ENCODE data around the gene CALY. TPM values are rescaled to one million over a fixed set of nuclear protein-coding genes. Genes with fewer than 3 reads are reported as not detected.

CALY gene
- total RNA-seq, 2 donors from 2014 or later = not detected

- H3K9me3 Mint-ChIP-seq = no peaks in the 10 kb centered on the region
- ATAC-seq (replicated peaks) = no peak
- no peak overlapping the region for H3K4me3 Mint-ChIP-seq
Observed at GRCh38 chr10:133350283-133350949, 13.7 kb upstream of the CALY start.

DNA sequence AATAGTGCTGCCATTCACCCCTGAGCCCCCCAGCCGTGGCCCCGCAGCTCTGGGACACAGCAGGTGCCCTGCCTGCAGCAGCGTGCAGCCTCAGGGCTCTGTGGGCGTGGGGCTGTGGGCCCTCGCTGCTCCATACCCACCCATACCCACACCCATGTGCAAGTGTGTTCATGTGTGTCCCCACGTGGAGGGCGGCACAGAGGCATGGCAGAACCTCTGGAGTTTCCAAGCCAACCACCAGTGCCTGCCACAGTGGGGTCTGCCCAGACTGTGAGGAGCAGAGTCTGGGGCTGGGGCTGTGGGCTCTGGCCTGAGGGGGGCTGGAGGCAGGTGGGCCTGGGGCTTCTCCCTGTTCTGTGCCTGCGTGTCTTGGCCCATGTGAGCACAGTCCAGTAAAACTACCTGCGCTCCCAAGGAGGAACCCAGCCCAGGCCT is 12.9 kb upstream of the CALY start:
- no peak overlapping the region for H3K27ac Mint-ChIP-seq
- H3K4me3 Mint-ChIP-seq = no peak overlapping the region
- peaks cover 6% of the 10 kb centered on the region for H3K4me1 Mint-ChIP-seq

More at GRCh38 chr10:133350283-133350949, 13.7 kb upstream of the CALY start:
- H3K4me1 Mint-ChIP-seq = peaks cover 6% of the 10 kb centered on the region
- H3K27me3 Mint-ChIP-seq = peaks cover 11% of the 10 kb centered on the region
- no peak overlapping the region for H3K27ac Mint-ChIP-seq
- H3K36me3 Mint-ChIP-seq (ENCODE audit: low read depth) = no peaks in the 10 kb centered on the region

GRCh38 chr10:133349160-133349568 is 12.5 kb upstream of the CALY start:
- Mint-ChIP-seq H3K27me3 (peaks cover 19% of the 10 kb centered on the region), H3K9me3 (no peaks in the 10 kb centered on the region)

More for the DNA sequence above, 12.9 kb upstream of the CALY start:
- ATAC-seq (replicated peaks) = no peak
- H3K9me3 Mint-ChIP-seq = no peaks in the 10 kb centered on the region
- no peaks in the 10 kb centered on the region for H3K36me3 Mint-ChIP-seq (ENCODE audit: low read depth)
- H3K27me3 Mint-ChIP-seq = peaks cover 17% of the 10 kb centered on the region

DNA sequence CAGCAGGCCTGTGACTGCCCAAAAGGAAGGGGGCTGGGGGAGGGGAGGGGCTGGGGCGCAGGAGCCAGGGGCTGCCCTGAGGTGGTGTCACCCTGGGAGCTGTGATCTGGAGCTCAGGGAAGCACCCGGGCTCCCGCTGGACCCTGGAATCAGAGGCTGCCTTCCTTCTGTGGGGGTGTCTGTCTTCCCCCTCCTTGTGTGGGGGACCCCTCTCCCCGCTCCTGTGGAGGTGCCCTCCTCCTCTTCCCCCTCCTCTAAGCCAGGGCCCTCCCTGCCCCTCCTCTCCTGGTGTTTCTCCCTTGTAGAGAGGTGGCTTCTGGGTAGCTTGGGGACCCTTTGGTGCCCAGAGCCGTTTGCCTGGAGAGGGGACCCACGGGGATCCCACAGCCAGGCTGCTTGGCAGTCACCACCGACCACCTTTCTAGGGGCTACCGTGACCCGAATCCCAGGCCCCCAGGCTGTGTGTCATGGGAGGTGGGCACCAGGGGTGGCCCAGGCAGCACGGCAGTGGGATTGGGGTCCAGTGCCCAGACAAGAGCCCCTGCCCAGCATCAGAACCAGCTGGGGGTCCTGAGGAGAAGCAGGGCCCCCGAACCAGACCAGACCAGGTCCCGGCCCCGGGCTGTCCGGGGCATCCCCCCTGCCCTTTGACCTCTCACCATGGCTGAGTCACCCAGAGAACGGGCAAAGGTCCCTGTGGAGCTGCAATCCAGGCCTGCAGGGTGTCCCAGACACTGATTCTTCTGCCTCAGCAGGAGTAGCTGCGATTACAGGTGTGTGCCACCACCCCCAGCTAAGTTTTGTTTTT is 11.2 kb upstream of the CALY start:
- ATAC-seq (replicated peaks) = no peak
- Mint-ChIP-seq H3K36me3 (ENCODE audit: low read depth) (no peaks in the 10 kb centered on the region), H3K4me1 (peaks cover 6% of the 10 kb centered on the region), H3K9me3 (no peaks in the 10 kb centered on the region), H3K27me3 (peaks cover 20% of the 10 kb centered on the region), H3K4me3 (no peak overlapping the region), H3K27ac (no peak overlapping the region)

More at GRCh38 chr10:133349160-133349568, 12.5 kb upstream of the CALY start:
- no peaks in the 10 kb centered on the region for H3K36me3 Mint-ChIP-seq (ENCODE audit: low read depth)
- peaks cover 6% of the 10 kb centered on the region for H3K4me1 Mint-ChIP-seq
- no peak overlapping the region for H3K4me3 Mint-ChIP-seq
- no peak for ATAC-seq (replicated peaks)
- H3K27ac Mint-ChIP-seq = no peak overlapping the region

GRCh38 chr10:133346413-133346812 is 9.7 kb upstream of the CALY start:
- ATAC-seq (replicated peaks) = no peak
- H3K4me3 Mint-ChIP-seq = no peak overlapping the region
- peaks cover 23% of the 10 kb centered on the region for H3K27me3 Mint-ChIP-seq
- H3K36me3 Mint-ChIP-seq (ENCODE audit: low read depth) = no peaks in the 10 kb centered on the region
- H3K4me1 Mint-ChIP-seq = peaks cover 6% of the 10 kb centered on the region
- no peaks in the 10 kb centered on the region for H3K9me3 Mint-ChIP-seq
- H3K27ac Mint-ChIP-seq = no peak overlapping the region

GRCh38 chr10:133344236-133344635 is 7.5 kb upstream of the CALY start:
- no peak overlapping the region for H3K4me3 Mint-ChIP-seq
- peaks cover 22% of the 10 kb centered on the region for H3K27me3 Mint-ChIP-seq
- H3K4me1 Mint-ChIP-seq = peaks cover 4% of the 10 kb centered on the region
- ATAC-seq (replicated peaks) = no peak
- H3K27ac Mint-ChIP-seq = no peak overlapping the region
- no peaks in the 10 kb centered on the region for H3K9me3 Mint-ChIP-seq
- no peaks in the 10 kb centered on the region for H3K36me3 Mint-ChIP-seq (ENCODE audit: low read depth)

- Mint-ChIP-seq H3K27ac (no peak overlapping the region), H3K4me3 (no peak overlapping the region), H3K9me3 (no peaks in the 10 kb centered on the region), H3K4me1 (no peaks in the 10 kb centered on the region), H3K27me3 (peaks cover 17% of the 10 kb centered on the region), H3K36me3 (ENCODE audit: low read depth) (no peaks in the 10 kb centered on the region)
- no peak for ATAC-seq (replicated peaks)
Observed at GRCh38 chr10:133343558-133343957, 6.9 kb upstream of the CALY start.

GRCh38 chr10:133342942-133343341 is 6.2 kb upstream of the CALY start:
- H3K27me3 Mint-ChIP-seq = peaks cover 17% of the 10 kb centered on the region

DNA sequence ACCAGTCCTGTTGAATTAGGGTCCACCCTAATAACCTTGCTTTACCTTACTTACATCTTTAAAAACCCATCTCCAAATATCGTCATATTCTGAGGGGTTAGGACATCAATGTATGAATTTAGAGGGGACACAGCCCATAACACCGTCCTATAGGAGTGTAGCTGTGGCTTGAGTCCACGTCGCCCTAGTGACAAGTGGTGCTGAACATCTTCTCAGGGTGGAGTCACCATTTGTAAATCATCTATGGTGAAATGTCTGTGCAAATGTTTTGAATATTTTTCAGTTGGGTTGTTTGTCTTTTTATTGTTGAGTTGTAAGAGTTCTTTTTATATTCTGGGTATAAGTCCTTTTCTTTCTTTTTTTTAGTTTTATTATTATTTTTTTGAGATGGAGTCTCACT is 5.3 kb upstream of the CALY start:
- Mint-ChIP-seq H3K4me3 (no peak overlapping the region), H3K27ac (no peak overlapping the region), H3K27me3 (peaks cover 17% of the 10 kb centered on the region), H3K4me1 (no peaks in the 10 kb centered on the region), H3K36me3 (ENCODE audit: low read depth) (no peaks in the 10 kb centered on the region), H3K9me3 (no peaks in the 10 kb centered on the region)
- no peak for ATAC-seq (replicated peaks)

More at GRCh38 chr10:133342942-133343341, 6.2 kb upstream of the CALY start:
- Mint-ChIP-seq H3K4me3 (no peak overlapping the region), H3K9me3 (no peaks in the 10 kb centered on the region), H3K27ac (no peak overlapping the region), H3K4me1 (no peaks in the 10 kb centered on the region), H3K36me3 (ENCODE audit: low read depth) (no peaks in the 10 kb centered on the region)
- ATAC-seq (replicated peaks) = no peak

GRCh38 chr10:133339708-133340380 is 3.1 kb upstream of the CALY start:
- no peak for ATAC-seq (replicated peaks)
- Mint-ChIP-seq H3K9me3 (no peaks in the 10 kb centered on the region), H3K27ac (no peak overlapping the region), H3K27me3 (peaks cover 8% of the 10 kb centered on the region), H3K36me3 (ENCODE audit: low read depth) (no peaks in the 10 kb centered on the region), H3K4me1 (no peaks in the 10 kb centered on the region), H3K4me3 (no peak overlapping the region)

- no peak overlapping the region for H3K27ac Mint-ChIP-seq
- no peak overlapping the region for H3K4me3 Mint-ChIP-seq
- no peak for ATAC-seq (replicated peaks)
- H3K4me1 Mint-ChIP-seq = no peaks in the 10 kb centered on the region
- peaks cover 3% of the 10 kb centered on the region for H3K27me3 Mint-ChIP-seq
- H3K36me3 Mint-ChIP-seq (ENCODE audit: low read depth) = no peaks in the 10 kb centered on the region
- no peaks in the 10 kb centered on the region for H3K9me3 Mint-ChIP-seq
Observed at GRCh38 chr10:133338080-133339071, 1.7 kb upstream of the CALY start.

DNA sequence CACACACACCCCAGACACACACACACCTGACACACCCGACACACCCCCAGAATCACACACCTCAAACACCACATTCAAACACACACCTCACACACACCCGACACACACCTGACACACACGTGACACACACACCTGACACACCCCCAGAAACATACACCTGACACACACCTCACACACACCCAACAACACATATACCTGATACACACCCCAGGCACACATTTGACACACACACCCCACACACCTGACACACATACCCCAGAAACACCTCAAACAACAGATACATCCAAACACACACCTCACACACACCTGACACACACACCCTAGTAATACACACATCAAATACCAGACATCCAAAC is 652 bp upstream of the CALY start:
- Mint-ChIP-seq H3K27ac (no peak overlapping the region), H3K4me1 (no peaks in the 10 kb centered on the region), H3K9me3 (no peaks in the 10 kb centered on the region), H3K4me3 (no peak overlapping the region), H3K36me3 (ENCODE audit: low read depth) (no peaks in the 10 kb centered on the region), H3K27me3 (peaks cover 3% of the 10 kb centered on the region)
- no peak for ATAC-seq (replicated peaks)

DNA sequence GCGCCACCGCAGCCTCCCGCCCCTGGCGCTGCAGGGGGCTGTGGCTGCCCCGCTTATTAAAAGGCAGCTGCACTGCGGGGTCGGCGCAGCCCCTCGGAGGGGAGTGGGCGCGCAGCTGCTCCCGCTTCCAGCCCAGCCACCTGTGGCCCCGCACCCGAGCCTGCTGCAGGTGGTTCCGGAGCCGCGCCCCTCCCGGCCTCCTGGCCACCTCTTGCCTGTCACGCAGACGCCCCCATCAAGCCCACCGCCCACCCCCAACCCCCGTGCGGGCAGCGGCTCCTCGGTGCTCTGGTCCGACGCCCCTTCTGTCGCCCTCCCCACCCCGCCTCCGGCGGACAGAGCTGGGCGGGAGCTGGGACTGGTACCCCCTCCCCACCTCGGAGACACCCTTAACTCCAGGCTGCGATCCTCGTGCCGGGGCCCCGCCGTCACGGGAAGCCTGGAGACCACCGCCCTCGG is 549 bp downstream of the CALY start:
- H3K4me3 Mint-ChIP-seq = no peak overlapping the region
- no peaks in the 10 kb centered on the region for H3K4me1 Mint-ChIP-seq
- ATAC-seq (replicated peaks) = peak; percentile 9
- H3K27ac Mint-ChIP-seq = no peak overlapping the region
- no peaks in the 10 kb centered on the region for H3K36me3 Mint-ChIP-seq (ENCODE audit: low read depth)
- H3K27me3 Mint-ChIP-seq = no peaks in the 10 kb centered on the region
- no peaks in the 10 kb centered on the region for H3K9me3 Mint-ChIP-seq

Measured in activated T-helper 17 cell treated with anti-CD3 and anti-CD28 coated beads, Interleukin-2, amount 50 U/mL, for 72 hours (primary cell).